NCI-H460 (cell line): ENCODE measurements around the gene GLG1. TPM values are rescaled to one million over a fixed set of nuclear protein-coding genes. Genes with fewer than 3 reads are reported as not detected.
"Not testable (repeated sequence)": the region's sequence is repeated elsewhere in the genome, so short reads cannot be mapped to it uniquely, and the experiment has no call there.

Source experiments
- DNase-seq: peaks from one replicate; pipeline ENCODE4 v3.0.0-alpha.2; 2016; ENCODE audit warnings: low read depth; ENCODE audit errors: extremely low read depth
- polyA plus RNA-seq: library from polyadenylated mRNA; depleted of rRNA; stranded (reverse); fragments of >200 nt; gene quantifications from 2 replicates; pipeline ENCODE4 v1.2.3, GENCODE V29; 2014; cell fraction: nucleus; rRNA removed
- total RNA-seq: library from RNA; depleted of rRNA; stranded (reverse); fragments of >200 nt; shearing (Covaris generic); gene quantifications from 2 replicates; pipeline ENCODE4 v1.2.3, GENCODE V29; 2014; rRNA removed

GLG1 gene
- 63.5 and 66.9 TPM in 2 replicates for total RNA-seq
- 37.5 and 60.8 TPM in 2 replicates for polyA plus RNA-seq

- peak; percentile 75 for DNase-seq
These were observed at the start of gene GLG1 for GRCh38 chr16:74606521-74607309. TSS of gene GLG1 (minus strand) at chr16:74607114. CDS start at chr16:74607094, 20 bp downstream.

DNA sequence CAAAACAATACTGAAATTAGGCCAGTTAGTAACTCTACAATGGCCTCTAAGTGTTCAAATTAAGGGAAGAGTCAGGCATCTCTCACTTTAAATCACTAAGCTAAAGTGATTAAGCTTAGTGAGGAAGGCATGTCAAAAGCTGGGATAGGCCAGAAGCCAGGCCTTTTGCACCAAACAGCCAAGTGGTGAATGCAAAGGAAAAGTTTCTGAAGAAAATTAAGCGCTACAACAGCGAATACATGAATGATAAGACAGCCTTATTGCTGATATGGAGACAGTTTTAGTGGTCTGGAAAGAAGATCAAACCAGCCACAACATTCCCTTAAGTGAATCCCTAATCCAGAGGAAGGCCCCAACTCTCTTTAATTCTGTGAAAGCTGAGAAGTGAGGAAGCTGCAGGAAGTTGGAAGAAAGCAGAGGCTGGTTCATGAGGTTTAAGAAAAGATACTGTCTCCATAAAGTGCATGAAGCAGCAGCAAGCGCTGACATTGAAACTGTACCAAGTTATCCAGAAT lies 47.7 kb upstream of the GLG1 start:
- DNase-seq, result no peak

DNA sequence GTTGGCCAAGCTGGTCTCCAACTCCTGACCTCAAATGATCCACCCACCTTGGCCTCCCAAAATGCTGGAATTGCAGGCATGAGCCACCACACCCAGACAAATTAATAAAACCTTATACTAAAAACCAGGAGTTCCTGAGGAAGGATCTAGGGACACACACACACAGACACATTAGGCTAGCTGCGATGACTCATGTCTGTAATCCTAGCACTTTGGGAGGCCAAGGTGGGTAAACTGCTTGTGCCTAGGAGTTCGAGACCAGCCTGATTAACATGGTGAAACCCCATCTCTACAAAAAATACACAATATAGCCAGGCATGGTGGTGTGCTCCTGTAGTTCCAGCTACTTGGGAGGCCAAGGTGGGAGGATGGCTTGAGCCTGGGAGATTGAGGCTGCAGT lies 46.0 kb upstream of the GLG1 start:
- not testable (repeated sequence) for DNase-seq

- no peak for DNase-seq
These were observed 45.3 kb upstream of the GLG1 start for GRCh38 chr16:74652249-74652648.

GRCh38 chr16:74651841-74652240 lies 44.9 kb upstream of the GLG1 start:
- DNase-seq, result no peak

- DNase-seq, result no peak
These were observed 44.2 kb upstream of the GLG1 start for GRCh38 chr16:74650966-74651567.

GRCh38 chr16:74649839-74650504 lies 43.1 kb upstream of the GLG1 start:
- DNase-seq, result no peak

DNA sequence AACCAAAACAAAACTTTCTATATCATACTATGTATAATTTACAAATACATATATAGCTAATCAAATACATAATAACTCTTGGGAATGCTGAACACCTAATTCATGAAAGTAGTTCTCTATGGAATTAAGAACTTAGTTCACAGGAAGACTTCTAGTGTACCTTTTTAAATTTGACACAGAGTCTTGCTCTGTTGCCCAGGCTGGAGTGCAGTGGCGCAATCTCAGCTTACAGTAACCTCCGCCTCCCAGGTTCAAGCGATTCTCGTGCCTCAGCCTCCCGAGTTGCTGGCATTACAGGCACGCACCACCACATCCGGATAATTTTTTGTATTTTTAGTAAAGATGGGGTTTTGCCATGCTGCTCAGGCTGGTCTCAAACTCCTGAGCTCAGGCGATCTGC lies 35.1 kb upstream of the GLG1 start:
- no peak for DNase-seq

DNA sequence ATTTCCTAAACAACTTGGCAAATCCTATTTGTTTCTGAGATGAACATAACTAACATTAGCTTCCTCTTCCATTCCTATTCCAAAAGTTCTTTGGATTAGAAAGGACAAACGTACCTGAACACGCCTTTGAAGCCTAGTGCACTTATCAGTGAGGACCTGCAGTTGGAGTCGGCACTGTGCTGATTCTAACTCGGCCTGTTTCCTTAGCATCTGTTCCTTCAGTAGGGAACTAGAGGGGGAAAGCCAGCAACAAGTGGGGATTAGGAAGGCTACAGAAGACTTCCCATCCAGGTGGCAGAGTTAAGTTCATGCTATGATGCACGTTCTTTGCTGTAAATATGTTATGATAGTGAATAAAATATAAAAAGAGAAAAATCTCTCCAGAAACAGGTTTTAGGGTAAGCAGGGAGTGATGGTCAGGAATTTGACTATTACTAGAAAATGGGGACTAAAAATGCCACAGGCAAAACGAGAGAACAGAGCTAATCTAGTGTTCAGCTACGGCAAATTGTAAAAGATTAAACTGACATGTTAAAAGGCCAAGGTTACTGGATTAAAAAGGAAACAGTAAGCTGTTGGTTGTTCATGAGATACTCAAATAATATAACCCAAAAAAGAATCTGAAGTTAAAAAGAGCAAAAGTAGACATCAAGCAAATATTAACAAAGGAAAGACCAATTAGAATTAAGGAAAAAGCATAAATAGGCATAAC lies 31.0 kb upstream of the GLG1 start:
- no peak for DNase-seq

GRCh38 chr16:74635303-74635702 lies 28.4 kb upstream of the GLG1 start:
- no peak for DNase-seq

DNA sequence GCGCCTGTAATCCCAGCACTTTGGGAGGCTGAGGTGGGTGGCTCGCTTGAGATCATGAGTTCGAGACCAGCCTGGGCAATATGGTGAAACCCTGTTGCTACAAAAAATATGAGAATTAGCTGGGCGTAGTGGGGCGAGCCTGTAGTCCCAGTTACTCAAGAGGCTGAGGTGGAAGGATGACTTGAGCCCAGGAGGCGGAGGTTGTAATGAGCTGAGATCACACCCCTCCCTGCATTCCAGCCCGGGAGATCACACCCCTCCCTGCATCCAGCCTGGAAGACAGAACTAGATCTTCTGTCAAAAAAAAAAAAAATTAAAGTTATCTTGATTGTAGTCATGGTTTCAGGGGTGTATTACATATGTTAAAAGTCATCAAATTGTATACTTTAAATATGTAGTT lies 26.8 kb upstream of the GLG1 start:
- DNase-seq, result no peak

- no peak for DNase-seq
These were observed 20.7 kb upstream of the GLG1 start for GRCh38 chr16:74627506-74628220.

DNA sequence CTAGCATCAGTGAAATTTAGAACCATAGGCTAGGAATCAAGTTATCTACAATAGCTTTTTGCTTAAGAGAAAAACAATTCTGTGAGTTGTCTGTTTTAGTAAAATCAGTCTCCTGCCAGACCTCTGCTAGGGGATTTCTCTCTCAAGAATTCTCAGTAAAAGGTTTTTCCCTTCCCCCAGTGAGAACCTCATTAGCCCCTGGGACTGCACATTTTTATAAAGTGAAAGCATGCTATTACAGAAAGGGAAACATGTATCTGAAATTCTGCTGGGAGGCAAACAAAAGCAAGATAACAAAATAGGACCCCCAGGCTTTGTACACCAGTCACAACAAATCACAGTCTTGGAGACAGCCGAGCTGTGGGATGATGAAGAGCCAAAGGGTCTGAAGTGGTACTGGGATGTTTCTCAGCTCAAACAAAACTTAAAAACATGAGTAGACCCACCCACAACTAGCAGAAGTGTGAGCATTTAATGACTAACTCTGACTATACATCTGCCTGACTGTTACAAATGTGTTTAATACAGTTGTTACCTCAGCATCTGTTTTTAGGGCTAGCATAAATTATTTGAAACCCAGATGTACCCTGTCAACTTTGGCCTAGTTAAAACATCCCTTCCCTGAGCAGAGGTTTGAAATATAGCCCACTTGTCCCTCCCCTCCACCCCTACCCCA lies 20.0 kb upstream of the GLG1 start:
- DNase-seq, result no peak

- no peak for DNase-seq
These were observed 18.8 kb upstream of the GLG1 start for GRCh38 chr16:74625500-74626350.

- DNase-seq, result no peak
These were observed 16.9 kb upstream of the GLG1 start for GRCh38 chr16:74623839-74624235.

DNA sequence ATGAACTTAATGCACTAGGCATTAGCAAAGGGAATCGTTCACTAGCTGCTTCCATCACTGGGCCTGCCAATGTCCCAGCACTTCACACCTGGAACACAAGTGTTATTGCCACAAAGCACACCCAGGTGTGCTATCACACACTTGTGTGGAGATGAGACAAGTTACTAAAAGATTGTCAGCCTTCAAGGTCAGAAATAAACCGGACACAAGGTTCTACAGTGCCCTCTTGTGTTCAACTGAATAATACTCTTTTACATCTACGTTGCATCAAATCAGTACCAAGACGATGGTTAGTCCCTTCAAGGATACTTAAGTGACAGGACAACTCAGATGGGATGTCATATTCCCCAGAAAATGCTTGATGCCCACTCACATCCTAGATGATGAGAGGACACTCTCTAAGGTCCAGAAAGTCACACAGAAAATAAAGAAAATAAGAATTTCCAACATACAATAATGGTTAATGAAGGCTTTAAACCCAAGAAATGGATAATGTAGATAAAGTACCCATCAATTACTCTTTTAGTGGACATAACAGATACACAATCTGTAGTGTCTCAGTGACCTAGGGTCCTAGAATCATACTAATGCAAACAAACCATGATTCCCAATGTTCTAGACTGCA lies 16.4 kb upstream of the GLG1 start:
- peak; percentile 55 for DNase-seq

DNA sequence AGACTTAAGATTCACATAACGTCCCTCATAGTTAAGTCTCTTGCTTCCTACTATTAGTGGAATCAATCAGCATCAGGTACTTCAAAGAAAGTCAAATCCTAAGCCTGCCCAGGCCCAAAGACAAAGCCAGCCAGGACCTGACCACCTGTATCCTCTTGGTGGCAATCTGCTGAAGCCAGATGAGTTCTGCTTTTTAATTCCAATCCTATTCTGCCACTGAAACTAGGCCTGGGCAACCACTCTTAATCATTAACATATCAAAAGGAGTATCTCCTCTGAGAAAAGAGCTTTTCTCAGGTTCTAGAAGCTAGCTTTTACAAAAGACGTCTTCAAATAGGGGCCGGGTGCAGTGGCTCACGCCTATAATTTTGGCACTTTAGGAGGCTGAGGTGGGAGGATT lies 15.1 kb upstream of the GLG1 start:
- DNase-seq, result no peak

- no peak for DNase-seq
These were observed 10.4 kb upstream of the GLG1 start for GRCh38 chr16:74617206-74617788.
